Measurements from ENCODE around the gene OR6C6.

Gene OR6C6

DNA sequence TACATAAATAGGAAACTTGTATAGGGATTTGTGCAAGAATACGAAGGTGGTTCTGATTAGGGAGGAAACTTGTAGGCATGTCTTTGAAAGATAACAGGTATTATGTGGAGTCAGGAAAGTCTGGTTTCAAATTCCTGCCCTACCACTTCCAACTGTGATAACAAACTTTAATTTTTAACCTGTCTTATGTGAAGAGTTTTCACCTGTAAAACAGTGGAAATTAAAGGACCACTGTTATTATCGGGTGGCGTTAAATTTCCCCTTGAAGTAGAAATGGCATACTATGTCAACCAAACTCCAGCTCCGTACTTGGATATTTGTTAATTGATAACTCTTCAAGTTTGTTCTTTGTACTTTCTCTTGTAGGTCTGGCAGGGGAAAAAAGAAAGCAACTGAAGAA lies 23.8 kb upstream of the OR6C6 start:
- Histone ChIP-seq H3K79me2 (ENCODE audit: control insufficient read depth, low read length) (no peaks in the 10 kb centered on the region), H3K4me3 (ENCODE audit: low read length) (no peak overlapping the region), H3K4me1 (ENCODE audit: control insufficient read depth, low read length) (no peaks in the 10 kb centered on the region), H3K4me2 (ENCODE audit: low read length) (no peak overlapping the region), H3K9me2 (replicated peaks; ENCODE audit: control insufficient read depth, low read length) (no peaks in the 10 kb centered on the region), H3K27me3 (ENCODE audit: control insufficient read depth, low read length) (no peaks in the 10 kb centered on the region), H3K9me3 (ENCODE audit: control insufficient read depth, insufficient read depth, low read length) (no peaks in the 10 kb centered on the region), H3K36me3 (ENCODE audit: control insufficient read depth, low read length) (no peaks in the 10 kb centered on the region), H3F3A (ENCODE audit: control insufficient read depth, insufficient read depth) (no peaks in the 10 kb centered on the region), H4K20me1 (ENCODE audit: control insufficient read depth, insufficient read depth, low read depth, low read length) (no peaks in the 10 kb centered on the region), H3K27ac (ENCODE audit: low read depth, low read length) (no peak overlapping the region)
- TF ChIP-seq, protein P1, sequence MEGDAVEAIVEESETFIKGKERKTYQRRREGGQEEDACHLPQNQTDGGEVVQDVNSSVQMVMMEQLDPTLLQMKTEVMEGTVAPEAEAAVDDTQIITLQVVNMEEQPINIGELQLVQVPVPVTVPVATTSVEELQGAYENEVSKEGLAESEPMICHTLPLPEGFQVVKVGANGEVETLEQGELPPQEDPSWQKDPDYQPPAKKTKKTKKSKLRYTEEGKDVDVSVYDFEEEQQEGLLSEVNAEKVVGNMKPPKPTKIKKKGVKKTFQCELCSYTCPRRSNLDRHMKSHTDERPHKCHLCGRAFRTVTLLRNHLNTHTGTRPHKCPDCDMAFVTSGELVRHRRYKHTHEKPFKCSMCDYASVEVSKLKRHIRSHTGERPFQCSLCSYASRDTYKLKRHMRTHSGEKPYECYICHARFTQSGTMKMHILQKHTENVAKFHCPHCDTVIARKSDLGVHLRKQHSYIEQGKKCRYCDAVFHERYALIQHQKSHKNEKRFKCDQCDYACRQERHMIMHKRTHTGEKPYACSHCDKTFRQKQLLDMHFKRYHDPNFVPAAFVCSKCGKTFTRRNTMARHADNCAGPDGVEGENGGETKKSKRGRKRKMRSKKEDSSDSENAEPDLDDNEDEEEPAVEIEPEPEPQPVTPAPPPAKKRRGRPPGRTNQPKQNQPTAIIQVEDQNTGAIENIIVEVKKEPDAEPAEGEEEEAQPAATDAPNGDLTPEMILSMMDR (IDR thresholded peaks at IDR 0.05; ENCODE audit: low read depth, low read length, poor library complexity, severe bottlenecking), result no peak
- TF ChIP-seq EZH2phosphoT487 (IDR thresholded peaks at IDR 0.05; ENCODE audit: borderline replicate concordance, low read length), result no peak

DNA sequence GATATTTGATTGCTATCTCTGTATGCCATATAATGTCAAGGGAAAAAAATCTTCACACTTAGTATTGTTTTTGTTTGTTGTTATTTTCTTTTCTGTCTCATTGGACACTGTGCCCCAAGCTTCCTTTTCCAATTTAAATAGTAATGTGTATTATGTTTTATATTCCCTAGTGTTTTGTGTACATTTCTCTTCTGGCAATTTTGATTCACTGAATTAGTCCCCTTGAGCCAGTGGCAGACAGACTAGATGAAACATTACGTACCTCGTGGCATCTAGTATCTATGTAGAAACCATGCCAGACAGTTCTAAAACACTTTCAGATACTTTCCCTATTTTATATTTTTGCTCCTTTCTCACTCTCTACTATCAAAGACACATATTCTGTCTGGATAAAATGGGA lies 17.7 kb upstream of the OR6C6 start, which contains the start of gene OR6C1:
OR6C1 (plus strand) TSS at position 301 of the 400 bp plus-strand sequence. CDS start 6,257 bp downstream, outside the sequence.
- Histone ChIP-seq H3K27ac (ENCODE audit: low read depth, low read length) (no peak within 1 kb of the TSS), H3K9me3 (ENCODE audit: control insufficient read depth, insufficient read depth, low read length) (no peaks in the 10 kb centered on the region), H3K79me2 (ENCODE audit: control insufficient read depth, low read length) (no peaks in the 10 kb centered on the region), H3K4me3 (ENCODE audit: low read length) (no peak within 1 kb of the TSS), H3K36me3 (ENCODE audit: control insufficient read depth, low read length) (no peaks in the 10 kb centered on the region), H3F3A (ENCODE audit: control insufficient read depth, insufficient read depth) (no peaks in the 10 kb centered on the region), H3K4me1 (ENCODE audit: control insufficient read depth, low read length) (no peaks in the 10 kb centered on the region), H3K27me3 (ENCODE audit: control insufficient read depth, low read length) (no peaks in the 10 kb centered on the region), H4K20me1 (ENCODE audit: control insufficient read depth, insufficient read depth, low read depth, low read length) (no peaks in the 10 kb centered on the region), H3K4me2 (ENCODE audit: low read length) (no peak within 1 kb of the TSS), H3K9me2 (replicated peaks; ENCODE audit: control insufficient read depth, low read length) (no peaks in the 10 kb centered on the region)
- TF ChIP-seq, protein P1 (IDR thresholded peaks at IDR 0.05; ENCODE audit: low read depth, low read length, poor library complexity, severe bottlenecking), result no peak
- TF ChIP-seq EZH2phosphoT487 (IDR thresholded peaks at IDR 0.05; ENCODE audit: borderline replicate concordance, low read length), result no peak

DNA sequence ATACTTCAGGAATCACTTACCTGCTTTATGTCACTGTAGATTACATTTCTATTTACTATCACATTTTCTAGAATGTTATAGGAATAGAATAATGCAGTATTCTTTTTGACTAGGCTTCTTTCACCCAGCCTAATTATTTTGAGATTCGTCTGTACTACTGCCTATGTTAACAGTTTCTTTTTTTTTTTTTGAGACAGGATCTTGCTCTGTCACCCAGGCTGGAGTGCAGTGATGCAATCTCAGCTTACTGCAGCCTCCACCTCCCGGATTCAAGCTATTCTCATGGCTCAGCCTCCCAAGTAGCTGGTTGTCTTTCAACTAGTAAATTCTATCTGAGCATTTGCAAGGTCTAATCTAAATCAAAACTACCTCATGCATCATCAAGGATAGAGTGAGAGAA lies 6.4 kb downstream of the OR6C6 start:
- Histone ChIP-seq H3K27ac (ENCODE audit: low read depth, low read length) (no peak overlapping the region), H3F3A (ENCODE audit: control insufficient read depth, insufficient read depth) (no peaks in the 10 kb centered on the region), H3K4me3 (ENCODE audit: low read length) (no peak overlapping the region), H3K4me1 (ENCODE audit: control insufficient read depth, low read length) (no peaks in the 10 kb centered on the region), H3K9me2 (replicated peaks; ENCODE audit: control insufficient read depth, low read length) (no peaks in the 10 kb centered on the region), H3K4me2 (ENCODE audit: low read length) (no peak overlapping the region), H3K9me3 (ENCODE audit: control insufficient read depth, insufficient read depth, low read length) (no peaks in the 10 kb centered on the region), H4K20me1 (ENCODE audit: control insufficient read depth, insufficient read depth, low read depth, low read length) (no peaks in the 10 kb centered on the region), H3K27me3 (ENCODE audit: control insufficient read depth, low read length) (0 out of 2 replicates have a peak, but pooled peaks cover 3% of the 10 kb centered on the region), H3K79me2 (ENCODE audit: control insufficient read depth, low read length) (no peaks in the 10 kb centered on the region), H3K36me3 (ENCODE audit: control insufficient read depth, low read length) (no peaks in the 10 kb centered on the region)
- TF ChIP-seq, protein P1 (IDR thresholded peaks at IDR 0.05; ENCODE audit: low read depth, low read length, poor library complexity, severe bottlenecking), result no peak
- TF ChIP-seq EZH2phosphoT487 (IDR thresholded peaks at IDR 0.05; ENCODE audit: borderline replicate concordance, low read length), result no peak
